ENCODE results near the gene MDH1. TPM values are rescaled to one million over a fixed set of nuclear protein-coding genes. Genes with fewer than 3 reads are reported as not detected.

MDH1 gene
- total RNA-seq, 2 experiments from 2014 or later, result 96.3 to 97.6 TPM

- ChIA-PET CTCF (no interaction called here), POLR2A (interaction anchor here (3.2 kb wide), 1 partner anchor 12 kb away, joined by 15 read pairs; the partner anchor contains the start of genes MDH1 and WDPCP)
- Mint-ChIP-seq H3K36me3 (ENCODE audit: low read depth) (peaks cover 7% of the 10 kb centered on the region), H3K4me1 (ENCODE audit: low read depth) (peaks cover 6% of the 10 kb centered on the region), H3K9me3 (no peaks in the 10 kb centered on the region), H3K4me3 (no peak overlapping the region), H3K27ac (no peak overlapping the region), H3K27me3 (no peaks in the 10 kb centered on the region)
- Histone ChIP-seq H3K4me3 (ENCODE audit: low read length) (no peak overlapping the region), H3K4me1 (ENCODE audit: insufficient read depth, low read length) (no peaks in the 10 kb centered on the region), H3K36me3 (ENCODE audit: insufficient read depth, low read length) (no peaks in the 10 kb centered on the region), H3K9me3 (ENCODE audit: control insufficient read depth in 1 of 2, insufficient read depth in 1 of 2, low read length in 2 of 2) (no peaks in the 10 kb centered on the region), H3K27ac (ENCODE audit: low read depth in 1 of 2, low read length in 2 of 2) (no peak overlapping the region), H3K27me3 (ENCODE audit: control insufficient read depth in 1 of 2, insufficient read depth in 2 of 2, low read length in 2 of 2) (no peaks in the 10 kb centered on the region)
- ATAC-seq (ENCODE audit: poor library complexity) (no peak), DNase-seq (no peak)
- TF ChIP-seq, protein P1, sequence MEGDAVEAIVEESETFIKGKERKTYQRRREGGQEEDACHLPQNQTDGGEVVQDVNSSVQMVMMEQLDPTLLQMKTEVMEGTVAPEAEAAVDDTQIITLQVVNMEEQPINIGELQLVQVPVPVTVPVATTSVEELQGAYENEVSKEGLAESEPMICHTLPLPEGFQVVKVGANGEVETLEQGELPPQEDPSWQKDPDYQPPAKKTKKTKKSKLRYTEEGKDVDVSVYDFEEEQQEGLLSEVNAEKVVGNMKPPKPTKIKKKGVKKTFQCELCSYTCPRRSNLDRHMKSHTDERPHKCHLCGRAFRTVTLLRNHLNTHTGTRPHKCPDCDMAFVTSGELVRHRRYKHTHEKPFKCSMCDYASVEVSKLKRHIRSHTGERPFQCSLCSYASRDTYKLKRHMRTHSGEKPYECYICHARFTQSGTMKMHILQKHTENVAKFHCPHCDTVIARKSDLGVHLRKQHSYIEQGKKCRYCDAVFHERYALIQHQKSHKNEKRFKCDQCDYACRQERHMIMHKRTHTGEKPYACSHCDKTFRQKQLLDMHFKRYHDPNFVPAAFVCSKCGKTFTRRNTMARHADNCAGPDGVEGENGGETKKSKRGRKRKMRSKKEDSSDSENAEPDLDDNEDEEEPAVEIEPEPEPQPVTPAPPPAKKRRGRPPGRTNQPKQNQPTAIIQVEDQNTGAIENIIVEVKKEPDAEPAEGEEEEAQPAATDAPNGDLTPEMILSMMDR (IDR thresholded peaks at IDR 0.05), result no peak
- intact Hi-C loops (cut with DNase I, micrococcal nuclease), result no loop called here
Measured at GRCh38 chr2:63576546-63576945, 12.2 kb upstream of the MDH1 start.

- no peaks in the 10 kb centered on the region for H3K27me3 ChIP-seq (ENCODE audit: control insufficient read depth in 1 of 2, insufficient read depth in 2 of 2, low read length in 2 of 2)
- no peaks in the 10 kb centered on the region for H3K27me3 Mint-ChIP-seq
Measured at GRCh38 chr2:63578767-63579166, 10.0 kb upstream of the MDH1 start.

GRCh38 chr2:63580651-63581297 lies 8.0 kb upstream of the MDH1 start:
- Histone ChIP-seq H3K36me3 (ENCODE audit: insufficient read depth, low read length) (no peaks in the 10 kb centered on the region), H3K27me3 (ENCODE audit: control insufficient read depth in 1 of 2, insufficient read depth in 2 of 2, low read length in 2 of 2) (no peaks in the 10 kb centered on the region), H3K27ac (ENCODE audit: low read depth in 1 of 2, low read length in 2 of 2) (no peak overlapping the region), H3K9me3 (ENCODE audit: control insufficient read depth in 1 of 2, insufficient read depth in 1 of 2, low read length in 2 of 2) (no peaks in the 10 kb centered on the region), H3K4me1 (ENCODE audit: insufficient read depth, low read length) (no peaks in the 10 kb centered on the region), H3K4me3 (ENCODE audit: low read length) (no peak overlapping the region)
- intact Hi-C loops (cut with DNase I, micrococcal nuclease), result no loop called here
- Mint-ChIP-seq H3K4me3 (no peak overlapping the region), H3K36me3 (ENCODE audit: low read depth) (no peaks in the 10 kb centered on the region), H3K27ac (no peak overlapping the region), H3K27me3 (no peaks in the 10 kb centered on the region), H3K4me1 (ENCODE audit: low read depth) (peaks cover 12% of the 10 kb centered on the region), H3K9me3 (no peaks in the 10 kb centered on the region)
- DNase-seq (no peak), ATAC-seq (ENCODE audit: poor library complexity) (no peak)
- ChIA-PET POLR2A (no interaction called here), CTCF (no interaction called here)
- TF ChIP-seq, protein P1 (IDR thresholded peaks at IDR 0.05), result no peak

More at GRCh38 chr2:63578767-63579166, 10.0 kb upstream of the MDH1 start:
- Mint-ChIP-seq H3K4me1 (ENCODE audit: low read depth) (peaks cover 12% of the 10 kb centered on the region), H3K9me3 (no peaks in the 10 kb centered on the region), H3K4me3 (no peak overlapping the region), H3K36me3 (ENCODE audit: low read depth) (no peaks in the 10 kb centered on the region), H3K27ac (no peak overlapping the region)
- CTCF ChIA-PET, result no interaction called here
- H3K4me3 ChIP-seq (ENCODE audit: low read length), result no peak overlapping the region
- H3K4me1 ChIP-seq (ENCODE audit: insufficient read depth, low read length), result no peaks in the 10 kb centered on the region
- ATAC-seq (ENCODE audit: poor library complexity) (no peak), DNase-seq (no peak)
- no peaks in the 10 kb centered on the region for H3K9me3 ChIP-seq (ENCODE audit: control insufficient read depth in 1 of 2, insufficient read depth in 1 of 2, low read length in 2 of 2)
- intact Hi-C loops (cut with DNase I, micrococcal nuclease), result no loop called here
- H3K27ac ChIP-seq (ENCODE audit: low read depth in 1 of 2, low read length in 2 of 2), result no peak overlapping the region
- H3K36me3 ChIP-seq (ENCODE audit: insufficient read depth, low read length), result no peaks in the 10 kb centered on the region
- TF ChIP-seq, protein P1 (IDR thresholded peaks at IDR 0.05), result no peak
- POLR2A ChIA-PET, result interaction anchor here (3.2 kb wide), 1 partner anchor 10 kb away, joined by 15 read pairs; the partner anchor contains the start of genes MDH1 and WDPCP
